WERI-Rb-1 (cell line): ENCODE results near the gene CDHR1.
"Not testable (repeated sequence)": the region's sequence is repeated elsewhere in the genome, so short reads cannot be mapped to it uniquely, and the experiment has no call there.

Experiments used
- DNase-seq: peaks from one replicate; pipeline ENCODE4 v3.0.0-alpha.2; 2020
- H3K27ac ChIP-seq: fragments of 250-450 bp; sonication (Bioruptor Pico); 2 replicates; pipeline ENCODE4 v1.5.1; 2020; ENCODE audit warnings: mild to moderate bottlenecking, moderate library complexity
- H3K27me3 ChIP-seq: fragments of 250-450 bp; sonication (Bioruptor Pico); 2 replicates; pipeline ENCODE4 v1.5.1; 2021; ENCODE audit warnings: mild to moderate bottlenecking, low read depth, moderate library complexity; ENCODE audit not compliant: insufficient read depth, severe bottlenecking
- H3K36me3 ChIP-seq: fragments of 250-450 bp; sonication (Bioruptor Pico); 2 replicates; pipeline ENCODE4 v1.5.1; 2020; ENCODE audit warnings: mild to moderate bottlenecking, moderate library complexity
- H3K4me3 ChIP-seq: 2 replicates; pipeline ENCODE4 v1.5.1; 2011; ENCODE audit warnings: low read depth, mild to moderate bottlenecking, control low read depth, low read length
- H3K9me3 ChIP-seq: fragments of 250-450 bp; sonication (Bioruptor Pico); 2 replicates; pipeline ENCODE4 v1.5.1; 2021; ENCODE audit warnings: mild to moderate bottlenecking, moderate library complexity; ENCODE audit not compliant: severe bottlenecking
- TF ChIP-seq, protein P1 (sequence below): IDR thresholded peaks from 2 replicates; pipeline ENCODE4 v1.5.1; 2011; ENCODE audit warnings: low read depth, mild to moderate bottlenecking, control low read depth, inconsistent platforms, low read length

Gene CDHR1

DNA sequence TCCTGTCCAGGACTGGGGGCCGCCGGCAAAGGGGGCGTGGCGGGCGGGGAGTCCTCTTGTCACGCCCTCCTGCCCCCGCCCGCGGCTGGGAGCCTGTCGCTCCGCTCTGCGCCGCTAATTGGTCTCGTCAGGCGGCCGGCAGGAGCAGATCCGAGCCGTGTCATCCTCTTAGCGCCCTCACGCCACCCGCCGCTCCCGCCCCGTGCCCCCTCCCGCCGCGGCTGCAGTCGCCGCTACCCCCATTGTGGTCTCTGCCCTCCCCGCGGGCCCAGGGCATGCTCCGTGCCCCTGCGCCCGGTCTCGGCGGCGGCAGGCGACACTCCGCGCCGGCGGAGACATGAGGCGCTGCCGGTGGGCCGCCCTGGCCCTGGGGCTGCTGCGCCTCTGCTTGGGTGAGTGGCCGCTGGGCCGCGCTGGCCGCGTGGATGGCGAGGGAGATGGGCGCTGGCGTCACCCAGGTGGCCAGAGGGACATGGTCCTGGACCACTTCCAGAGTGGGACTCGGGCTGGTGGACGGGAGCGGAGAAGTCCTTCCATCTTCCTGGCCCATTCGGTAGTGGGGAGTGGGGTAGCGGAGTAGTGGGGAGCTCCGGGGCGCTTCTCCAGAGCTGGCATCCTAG, at the start of gene CDHR1:
CDHR1 (plus strand) TSS at position 114 of the 620 bp plus-strand sequence; CDS start at position 338, 224 bp downstream.
- TF ChIP-seq, protein P1, sequence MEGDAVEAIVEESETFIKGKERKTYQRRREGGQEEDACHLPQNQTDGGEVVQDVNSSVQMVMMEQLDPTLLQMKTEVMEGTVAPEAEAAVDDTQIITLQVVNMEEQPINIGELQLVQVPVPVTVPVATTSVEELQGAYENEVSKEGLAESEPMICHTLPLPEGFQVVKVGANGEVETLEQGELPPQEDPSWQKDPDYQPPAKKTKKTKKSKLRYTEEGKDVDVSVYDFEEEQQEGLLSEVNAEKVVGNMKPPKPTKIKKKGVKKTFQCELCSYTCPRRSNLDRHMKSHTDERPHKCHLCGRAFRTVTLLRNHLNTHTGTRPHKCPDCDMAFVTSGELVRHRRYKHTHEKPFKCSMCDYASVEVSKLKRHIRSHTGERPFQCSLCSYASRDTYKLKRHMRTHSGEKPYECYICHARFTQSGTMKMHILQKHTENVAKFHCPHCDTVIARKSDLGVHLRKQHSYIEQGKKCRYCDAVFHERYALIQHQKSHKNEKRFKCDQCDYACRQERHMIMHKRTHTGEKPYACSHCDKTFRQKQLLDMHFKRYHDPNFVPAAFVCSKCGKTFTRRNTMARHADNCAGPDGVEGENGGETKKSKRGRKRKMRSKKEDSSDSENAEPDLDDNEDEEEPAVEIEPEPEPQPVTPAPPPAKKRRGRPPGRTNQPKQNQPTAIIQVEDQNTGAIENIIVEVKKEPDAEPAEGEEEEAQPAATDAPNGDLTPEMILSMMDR, result 0 out of 2 replicates have a peak, but pooled peaks have one; percentile 8
- Histone ChIP-seq H3K27me3 (no peaks in the 10 kb centered on the region), H3K27ac (peak within 1 kb of the TSS; percentile 79), H3K4me3 (peak within 1 kb of the TSS; percentile 83), H3K9me3 (no peaks in the 10 kb centered on the region), H3K36me3 (peaks cover 31% of the 10 kb centered on the region)
- peak; percentile 91 for DNase-seq

GRCh38 chr10:84147347-84147746, 47.0 kb upstream of the CDHR1 start:
- DNase-seq, result no peak
- H3K9me3 ChIP-seq, result no peaks in the 10 kb centered on the region
- H3K4me3 ChIP-seq, result no peak overlapping the region
- H3K27me3 ChIP-seq, result no peaks in the 10 kb centered on the region
- H3K36me3 ChIP-seq, result peaks cover 82% of the 10 kb centered on the region
- H3K27ac ChIP-seq, result no peak overlapping the region
- TF ChIP-seq, protein P1, result no peak

- peaks cover 80% of the 10 kb centered on the region for H3K36me3 ChIP-seq
- H3K9me3 ChIP-seq, H3K27ac ChIP-seq, DNase-seq, H3K4me3 ChIP-seq, H3K27me3 ChIP-seq: not testable (repeated sequence)
- TF ChIP-seq, protein P1, result peak; percentile 53; the same call in 1 of the 2 replicates
These were observed 46.2 kb upstream of the CDHR1 start for GRCh38 chr10:84148006-84148597.

GRCh38 chr10:84149854-84150253, 44.5 kb upstream of the CDHR1 start:
- Histone ChIP-seq H3K36me3 (peaks cover 78% of the 10 kb centered on the region), H3K27ac (no peak overlapping the region), H3K9me3 (no peaks in the 10 kb centered on the region), H3K27me3 (no peaks in the 10 kb centered on the region), H3K4me3 (no peak overlapping the region)
- no peak for DNase-seq
- TF ChIP-seq, protein P1, result no peak

DNA sequence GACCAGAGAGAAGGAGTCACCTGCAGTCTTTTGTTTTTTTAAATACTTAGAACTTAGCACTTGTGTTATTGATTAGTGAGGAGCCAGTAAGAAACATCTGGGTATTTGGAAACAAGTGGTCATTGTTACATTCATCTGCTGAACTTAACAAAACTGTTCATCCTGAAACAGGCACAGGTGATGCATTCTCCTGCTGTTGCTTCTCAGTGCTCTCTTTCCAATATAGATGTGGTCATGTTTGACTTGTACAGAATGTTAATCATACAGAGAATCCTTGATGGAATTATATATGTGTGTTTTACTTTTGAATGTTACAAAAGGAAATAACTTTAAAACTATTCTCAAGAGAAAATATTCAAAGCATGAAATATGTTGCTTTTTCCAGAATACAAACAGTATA, 41.6 kb upstream of the CDHR1 start:
- no peak for DNase-seq
- TF ChIP-seq, protein P1, result no peak
- no peaks in the 10 kb centered on the region for H3K9me3 ChIP-seq
- no peaks in the 10 kb centered on the region for H3K27me3 ChIP-seq
- H3K27ac ChIP-seq, result no peak overlapping the region
- H3K4me3 ChIP-seq, result no peak overlapping the region
- peaks cover 61% of the 10 kb centered on the region for H3K36me3 ChIP-seq
